Caki2 (cell line): ENCODE data around the gene PRR11. TPM values are rescaled to one million over a fixed set of nuclear protein-coding genes. Genes with fewer than 3 reads are reported as not detected.
A peak's percentile ranks its signal among the peaks of the same experiment; 100 is the strongest.
"Not testable (repeated sequence)": the region's sequence is repeated elsewhere in the genome, so short reads cannot be mapped to it uniquely, and the experiment has no call there.

Experiments
- DNase-seq: peaks from one replicate; pipeline ENCODE4 v3.0.0-alpha.2; 2015; ENCODE audit warnings: low read depth
- in situ Hi-C: cut with HindIII; loops from 2 replicates; pipeline ENCODE4 v1.10.0; 2016; ENCODE audit warnings: low sequenced_read_pairs, low pct_unique_long_range_greater_than_20kb, mixed read lengths
- total RNA-seq: library from RNA; depleted of rRNA; stranded (reverse); fragments of >200 nt; shearing (Covaris generic); gene quantifications from 2 replicates; pipeline ENCODE4 v1.2.3, GENCODE V29; 2014; ENCODE audit warnings: low replicate concordance

The PRR11 gene
- total RNA-seq, 1 experiment from 2014 or later = 2,299 TPM

DNA sequence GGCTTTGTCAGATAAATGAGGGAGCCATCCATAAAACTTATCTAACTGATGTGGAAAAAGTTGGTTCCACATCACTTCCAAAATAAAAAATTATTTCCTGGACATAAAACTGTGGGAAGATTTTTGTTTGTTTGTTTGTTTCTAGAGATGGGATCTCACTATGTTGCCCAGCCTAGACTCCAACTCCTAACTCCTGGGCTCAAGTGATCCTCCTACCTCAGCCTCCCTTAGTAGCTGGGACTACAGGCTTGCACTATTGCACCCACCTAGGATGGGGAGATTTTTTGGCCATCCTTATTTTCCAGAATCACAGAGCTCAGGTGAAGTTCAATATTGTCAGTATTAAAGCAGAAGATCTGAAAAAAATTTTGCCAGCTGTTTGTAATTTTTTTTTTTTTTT is 30.5 kb downstream of the PRR11 start:
- in situ Hi-C loops = no loop called here
- no peak for DNase-seq

DNA sequence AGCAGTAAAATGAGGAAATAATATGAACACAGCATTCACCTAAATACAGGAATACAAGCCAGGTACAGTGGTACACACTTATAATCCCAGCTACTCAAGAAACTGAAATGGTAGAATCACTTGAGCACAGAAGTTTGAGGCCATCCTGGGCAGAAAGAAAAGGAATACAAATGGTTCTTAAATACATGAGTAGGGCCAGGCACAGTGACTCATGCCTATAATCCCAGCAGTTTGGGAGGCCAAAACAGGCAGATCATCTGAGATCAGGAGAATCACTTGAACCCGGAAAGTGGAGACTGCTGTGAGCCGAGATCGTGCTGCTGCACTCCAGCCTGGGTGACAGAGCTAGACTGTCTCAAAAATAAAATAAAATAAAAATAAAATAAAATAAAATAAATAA is 31.3 kb downstream of the PRR11 start:
- in situ Hi-C loops = no loop called here
- DNase-seq = no peak

DNA sequence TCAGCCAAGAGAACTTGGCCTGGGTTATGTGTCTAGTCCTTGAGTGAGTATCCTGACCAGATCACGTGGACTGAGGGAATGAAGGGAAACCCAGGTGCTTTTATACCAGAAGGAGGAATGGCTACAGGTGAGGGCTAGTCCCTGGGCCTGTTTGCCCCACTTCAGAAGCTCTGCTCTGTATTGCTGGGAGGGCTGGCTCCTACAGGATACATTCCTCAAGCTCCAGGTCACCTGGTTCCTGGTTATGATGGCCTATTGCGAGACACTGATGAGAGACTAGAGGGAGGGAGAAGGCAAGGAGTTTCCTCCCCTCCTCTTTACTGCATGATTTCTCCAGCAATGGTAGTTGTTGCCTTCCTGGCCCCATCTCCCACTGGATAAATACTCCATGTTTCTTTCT is 35.3 kb downstream of the PRR11 start:
- no peak for DNase-seq
- in situ Hi-C loops = no loop called here

DNA sequence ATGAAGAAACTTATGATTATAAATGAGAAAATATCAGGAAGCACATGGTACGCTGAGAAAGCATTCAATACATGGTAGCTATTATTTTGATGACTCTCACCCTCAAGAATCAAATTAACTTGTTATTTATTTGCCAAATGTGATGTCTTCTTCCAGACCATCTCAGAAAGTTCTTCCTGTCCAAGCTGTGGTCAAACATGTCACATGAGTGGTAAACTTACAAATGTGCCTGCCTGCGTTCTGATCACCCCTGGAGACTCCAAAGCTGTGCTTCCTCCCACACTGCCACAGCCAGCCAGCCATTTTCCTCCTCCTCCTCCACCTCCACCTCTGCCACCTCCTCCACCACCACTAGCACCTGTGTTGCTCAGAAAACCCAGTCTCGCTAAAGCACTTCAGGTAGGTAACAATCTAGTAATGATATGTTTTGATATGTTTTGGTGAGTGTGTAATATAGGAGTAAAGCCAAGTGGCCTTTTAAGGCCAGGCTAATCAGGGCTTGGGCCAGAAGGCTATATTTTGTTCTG is 37.9 kb downstream of the PRR11 start:
- in situ Hi-C loops = no loop called here
- DNase-seq = no peak

DNA sequence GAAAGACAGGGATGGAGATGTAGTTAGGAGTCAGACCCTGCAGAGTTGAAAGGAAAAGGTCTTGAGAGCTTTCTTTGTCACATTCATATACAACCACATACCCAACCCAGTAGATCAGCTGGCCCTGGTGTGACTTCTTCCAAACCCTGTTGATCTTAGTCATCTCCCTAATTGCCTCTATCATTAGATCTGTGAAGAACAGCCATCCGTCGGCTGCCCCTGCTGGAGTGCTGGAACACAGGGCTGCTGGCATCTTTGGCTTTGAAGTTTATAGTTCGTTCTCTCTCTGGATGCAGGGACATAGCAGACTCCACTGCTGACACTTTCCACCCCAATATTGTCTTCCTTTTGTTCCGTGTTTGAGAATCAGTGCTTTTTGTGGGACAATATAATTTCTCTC is 43.9 kb downstream of the PRR11 start:
- no peak for DNase-seq
- in situ Hi-C loops = no loop called here

DNA sequence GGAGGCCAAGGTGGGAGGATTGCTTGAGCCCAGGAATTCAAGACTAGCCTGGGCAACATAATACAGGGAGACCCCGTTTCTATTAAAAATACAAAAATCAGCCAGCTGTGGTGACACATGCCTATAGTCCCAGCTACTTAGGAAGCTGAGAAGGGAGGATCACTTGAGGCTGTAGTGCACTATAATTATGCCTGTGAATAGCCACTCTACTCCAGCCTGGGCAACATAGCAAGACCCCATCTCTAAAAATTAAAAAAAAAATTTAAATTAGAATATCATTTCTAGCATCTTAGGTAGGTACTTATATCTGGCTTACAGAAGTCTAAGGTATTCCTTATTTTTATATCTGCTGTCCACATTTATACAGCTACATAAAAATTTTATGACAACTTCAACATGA is 46.8 kb downstream of the PRR11 start:
- no peak for DNase-seq
- in situ Hi-C loops = no loop called here

DNA sequence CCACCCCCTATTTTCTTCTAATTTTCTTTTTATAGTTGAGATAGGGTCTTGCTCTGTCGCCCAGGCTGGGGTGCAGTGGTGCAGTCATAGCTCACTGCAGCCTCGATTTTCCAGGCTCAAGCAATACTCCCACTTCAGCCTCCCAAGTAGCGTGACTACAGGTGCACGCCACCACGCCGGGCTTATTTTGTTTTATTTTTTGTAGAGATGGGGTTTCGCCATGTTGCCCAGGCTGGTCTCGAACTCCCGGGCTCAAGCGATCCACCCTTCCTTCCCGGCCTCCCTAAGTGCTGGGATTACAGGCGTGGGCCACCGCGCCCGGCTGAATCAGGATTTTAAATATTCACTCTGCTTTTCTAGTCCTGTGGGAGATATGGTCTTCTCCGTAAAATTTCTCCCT is 63.8 kb downstream of the PRR11 start:
- DNase-seq = no peak
- in situ Hi-C loops = no loop called here

DNA sequence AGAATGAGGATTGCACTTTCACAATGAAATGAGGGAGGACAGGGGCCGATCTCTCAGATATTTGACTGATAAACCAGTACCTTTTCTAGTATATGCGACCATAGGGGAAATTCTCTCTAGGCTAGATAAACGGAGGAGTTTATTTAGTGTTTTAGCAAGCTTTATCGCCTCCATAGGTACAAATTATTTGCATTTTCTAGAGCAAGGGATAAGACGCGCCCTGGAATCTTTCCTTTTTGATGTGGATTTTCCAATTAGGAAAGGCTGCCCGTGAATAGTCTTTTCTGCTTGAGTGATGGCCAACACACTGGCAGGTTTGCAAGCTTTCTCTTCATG is 64.4 kb downstream of the PRR11 start:
- DNase-seq = no peak

DNA sequence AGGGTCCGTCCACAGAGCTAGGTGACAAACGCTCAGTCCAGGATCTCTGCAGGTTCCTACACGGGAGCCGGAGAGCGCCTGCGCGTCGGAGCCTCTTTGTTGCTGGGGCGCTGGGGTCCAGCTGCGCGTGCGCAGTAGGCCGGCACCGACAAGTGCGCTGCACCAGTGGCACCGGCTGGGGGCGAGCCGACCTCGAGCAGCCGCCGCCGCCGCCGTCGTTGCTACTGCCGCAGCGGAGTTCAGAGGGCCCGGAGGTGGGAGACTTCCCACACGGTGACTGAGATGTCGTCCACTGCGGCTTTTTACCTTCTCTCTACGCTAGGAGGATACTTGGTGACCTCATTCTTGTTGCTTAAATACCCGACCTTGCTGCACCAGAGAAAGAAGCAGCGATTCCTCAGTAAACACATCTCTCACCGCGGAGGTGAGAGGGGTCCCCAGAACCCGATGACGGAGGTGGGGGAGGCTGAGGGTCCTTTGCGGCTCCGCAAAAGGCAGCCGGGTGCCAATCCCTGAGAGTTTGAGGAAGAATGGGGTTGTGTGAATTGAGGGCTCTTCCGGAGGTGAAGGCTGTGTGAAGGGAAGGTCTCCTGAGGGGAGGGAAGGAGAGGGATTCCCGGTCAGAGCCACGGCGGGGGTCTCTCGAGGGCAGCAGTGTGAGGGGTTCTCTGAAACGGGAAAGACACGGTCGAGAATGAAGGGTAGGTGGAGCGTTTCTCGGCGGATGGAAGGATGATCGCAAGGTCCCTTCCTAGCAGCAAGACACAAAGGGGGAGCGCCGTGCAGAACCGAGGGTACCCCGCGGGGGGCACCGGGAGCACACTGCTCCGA is 65.0 kb downstream of the PRR11 start, which contains the start of gene GDPD1:
TSS of gene GDPD1 (plus strand) at position 184 of the 831 bp plus-strand sequence. CDS start at position 283, 99 bp downstream.
- peak; percentile 90 for DNase-seq
- in situ Hi-C loops = no loop called here

More for the DNA sequence above, 64.4 kb downstream of the PRR11 start:
- in situ Hi-C loops = no loop called here

DNA sequence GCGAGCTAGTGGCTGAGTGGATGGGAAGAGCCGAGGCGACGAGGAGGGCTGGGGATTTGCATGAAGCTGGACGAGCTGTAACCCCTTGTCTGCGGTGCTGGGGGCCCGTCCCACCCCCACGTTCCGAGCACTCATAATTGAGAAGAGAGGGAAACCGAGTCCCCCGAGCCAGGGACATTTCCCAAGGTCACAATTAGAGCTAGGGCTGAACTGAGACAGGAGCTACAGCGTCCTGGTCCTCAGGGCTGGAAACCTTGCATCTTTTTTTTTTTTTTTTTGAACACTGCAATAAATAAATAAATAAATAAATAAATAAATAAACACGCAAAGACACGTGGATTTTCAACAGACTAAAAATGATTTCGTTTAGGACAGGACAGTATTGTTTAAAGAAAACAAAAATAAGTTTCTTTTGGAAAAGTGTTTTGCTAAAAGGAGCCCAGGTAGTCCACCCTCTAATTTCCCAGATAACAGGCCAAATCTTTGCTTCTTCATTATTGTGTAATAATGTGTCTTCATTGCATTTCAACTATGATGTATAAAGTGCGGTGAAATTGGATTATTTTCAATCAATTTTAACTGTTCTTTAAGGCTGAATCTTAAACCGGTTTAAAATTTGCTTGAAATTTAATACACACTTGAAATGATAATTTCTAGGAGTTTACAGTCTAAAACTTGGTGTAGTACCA is 65.8 kb downstream of the PRR11 start:
- in situ Hi-C loops = no loop called here
- peak; percentile 5 for DNase-seq

DNA sequence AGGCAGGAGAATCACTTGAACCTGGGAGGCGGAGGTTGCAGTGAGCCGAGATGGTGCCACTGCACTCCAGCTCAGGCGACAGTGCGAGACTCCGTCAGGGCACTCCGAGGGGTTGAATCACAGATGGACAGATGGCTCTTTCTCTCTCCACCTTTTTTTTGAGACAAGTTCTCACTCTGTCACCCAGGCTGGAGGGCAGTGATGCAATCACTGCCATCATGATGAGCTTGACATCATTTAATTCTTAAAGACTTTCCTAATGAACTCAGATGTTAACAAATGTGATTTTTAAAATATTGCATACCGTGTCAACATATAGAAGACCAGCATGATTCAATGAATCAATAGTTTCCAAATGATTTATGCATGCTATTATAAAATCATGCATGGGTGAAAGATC is 68.3 kb downstream of the PRR11 start:
- DNase-seq = no peak
- in situ Hi-C loops = no loop called here

DNA sequence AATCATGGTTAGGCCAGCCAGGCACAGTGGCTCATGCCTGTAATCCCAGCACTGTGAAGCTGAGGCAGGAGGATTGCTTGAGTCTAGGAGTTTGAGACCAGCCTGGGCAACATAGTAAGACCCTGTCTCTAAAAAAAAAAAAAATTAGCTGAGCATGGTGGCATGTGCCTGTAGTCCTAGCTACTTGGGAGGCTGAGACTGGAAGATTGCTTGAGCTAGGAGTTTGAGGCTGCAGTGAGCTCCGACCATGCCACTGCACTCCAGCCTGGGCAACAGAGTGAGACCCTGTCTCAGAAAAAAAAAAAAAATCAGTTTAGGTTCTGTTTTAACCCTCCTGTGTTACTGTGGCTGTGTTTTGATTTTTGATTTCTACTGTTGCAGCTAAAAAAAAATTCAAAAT is 73.0 kb downstream of the PRR11 start:
- in situ Hi-C loops = not testable (repeated sequence)

DNA sequence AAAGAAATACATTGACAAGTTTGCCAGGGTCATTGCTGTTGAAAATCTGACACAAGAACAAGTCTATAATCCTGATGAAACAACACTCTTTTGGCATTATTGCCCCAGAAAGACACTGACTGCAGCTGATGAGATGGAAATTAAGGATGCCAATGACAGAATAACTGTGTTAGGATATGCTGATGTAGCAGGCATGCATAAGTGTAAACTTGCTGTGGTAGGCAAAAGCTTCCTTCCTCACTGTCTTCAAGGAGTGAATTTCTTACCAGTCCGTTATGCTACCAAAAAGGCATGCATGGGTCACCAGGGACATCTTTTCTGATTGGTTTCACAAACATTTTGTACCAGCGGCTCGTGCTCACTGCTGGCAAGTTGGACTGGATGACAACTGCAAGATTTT is 75.2 kb downstream of the PRR11 start:
- in situ Hi-C loops = no loop called here
- DNase-seq = no peak

More for the DNA sequence above, 73.0 kb downstream of the PRR11 start:
- DNase-seq = not testable (repeated sequence)

DNA sequence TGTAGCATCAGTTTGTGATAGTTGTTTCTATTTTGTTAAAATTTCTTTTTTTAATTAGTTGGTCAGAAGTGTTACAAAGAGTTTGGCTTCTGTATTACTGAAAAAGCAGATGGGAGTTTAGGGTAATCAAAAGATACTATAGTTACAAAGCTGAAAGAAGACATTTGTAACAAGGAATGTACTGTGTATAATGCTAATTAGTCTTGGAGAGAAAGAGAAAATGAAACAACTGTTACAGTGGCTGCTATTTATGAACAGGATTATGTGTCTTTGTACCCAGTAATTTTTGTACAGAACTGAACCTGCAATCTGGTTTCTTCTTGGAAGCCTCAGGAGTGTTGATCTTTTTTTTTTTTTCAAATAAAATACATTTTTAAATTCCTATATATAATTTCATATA is 79.1 kb downstream of the PRR11 start:
- in situ Hi-C loops = no loop called here
- DNase-seq = no peak

DNA sequence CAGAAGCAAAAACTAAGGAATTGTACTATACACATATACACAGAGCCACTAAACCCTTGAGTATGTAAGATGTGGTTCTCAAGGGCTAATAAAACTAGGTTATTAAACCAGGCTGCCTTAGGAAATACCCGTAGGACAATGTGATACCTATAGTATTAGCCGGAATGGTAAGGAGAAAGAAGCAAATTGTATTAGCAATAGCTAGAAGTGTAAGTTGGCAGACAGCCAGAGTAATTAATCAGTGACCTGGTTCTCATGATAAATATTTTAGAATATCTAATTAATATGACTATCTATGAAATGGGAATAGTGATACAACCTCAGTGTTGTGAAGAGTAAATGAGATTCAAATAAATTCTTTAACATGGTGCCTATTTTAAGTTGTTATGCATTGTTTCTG is 83.4 kb downstream of the PRR11 start:
- DNase-seq = no peak
- in situ Hi-C loops = no loop called here

DNA sequence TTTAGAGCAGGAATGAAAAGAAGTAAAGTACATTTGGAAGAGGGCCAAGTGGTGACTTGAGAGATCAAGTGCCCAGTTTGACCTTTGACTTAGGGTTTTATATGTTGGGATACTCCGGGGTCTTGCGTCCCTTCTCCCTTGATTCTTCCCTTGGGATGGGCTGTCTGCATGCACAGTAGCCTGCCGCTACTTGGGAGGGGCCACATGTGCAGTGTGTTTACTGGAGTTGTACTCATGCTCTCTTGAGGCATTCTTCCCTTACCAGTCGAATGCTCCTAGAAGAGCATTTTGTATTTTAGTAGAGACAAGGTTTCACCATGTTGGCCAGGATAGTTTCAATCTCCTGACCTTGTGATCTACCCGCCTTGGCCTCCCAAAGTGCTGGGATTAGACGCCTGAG is 88.5 kb downstream of the PRR11 start:
- in situ Hi-C loops = no loop called here
- no peak for DNase-seq
